GM18507 (cell line): ENCODE results near the gene INPP1.
"Not testable (repeated sequence)": the region's sequence is repeated elsewhere in the genome, so short reads cannot be mapped to it uniquely, and the experiment has no call there.

ENCODE experiments used
- DNase-seq: peaks from one replicate; pipeline ENCODE4 v3.0.0; 2011; ENCODE audit warnings: low read depth; ENCODE audit not compliant: insufficient read length; ENCODE audit errors: extremely low spot score
- FAIRE-seq: peaks from 2 replicates; lab custom pipeline; 2011; peaks lifted over from hg19 to GRCh38; lab: Jason Lieb, UNC

Gene INPP1, protein sequence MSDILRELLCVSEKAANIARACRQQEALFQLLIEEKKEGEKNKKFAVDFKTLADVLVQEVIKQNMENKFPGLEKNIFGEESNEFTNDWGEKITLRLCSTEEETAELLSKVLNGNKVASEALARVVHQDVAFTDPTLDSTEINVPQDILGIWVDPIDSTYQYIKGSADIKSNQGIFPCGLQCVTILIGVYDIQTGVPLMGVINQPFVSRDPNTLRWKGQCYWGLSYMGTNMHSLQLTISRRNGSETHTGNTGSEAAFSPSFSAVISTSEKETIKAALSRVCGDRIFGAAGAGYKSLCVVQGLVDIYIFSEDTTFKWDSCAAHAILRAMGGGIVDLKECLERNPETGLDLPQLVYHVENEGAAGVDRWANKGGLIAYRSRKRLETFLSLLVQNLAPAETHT

DNA sequence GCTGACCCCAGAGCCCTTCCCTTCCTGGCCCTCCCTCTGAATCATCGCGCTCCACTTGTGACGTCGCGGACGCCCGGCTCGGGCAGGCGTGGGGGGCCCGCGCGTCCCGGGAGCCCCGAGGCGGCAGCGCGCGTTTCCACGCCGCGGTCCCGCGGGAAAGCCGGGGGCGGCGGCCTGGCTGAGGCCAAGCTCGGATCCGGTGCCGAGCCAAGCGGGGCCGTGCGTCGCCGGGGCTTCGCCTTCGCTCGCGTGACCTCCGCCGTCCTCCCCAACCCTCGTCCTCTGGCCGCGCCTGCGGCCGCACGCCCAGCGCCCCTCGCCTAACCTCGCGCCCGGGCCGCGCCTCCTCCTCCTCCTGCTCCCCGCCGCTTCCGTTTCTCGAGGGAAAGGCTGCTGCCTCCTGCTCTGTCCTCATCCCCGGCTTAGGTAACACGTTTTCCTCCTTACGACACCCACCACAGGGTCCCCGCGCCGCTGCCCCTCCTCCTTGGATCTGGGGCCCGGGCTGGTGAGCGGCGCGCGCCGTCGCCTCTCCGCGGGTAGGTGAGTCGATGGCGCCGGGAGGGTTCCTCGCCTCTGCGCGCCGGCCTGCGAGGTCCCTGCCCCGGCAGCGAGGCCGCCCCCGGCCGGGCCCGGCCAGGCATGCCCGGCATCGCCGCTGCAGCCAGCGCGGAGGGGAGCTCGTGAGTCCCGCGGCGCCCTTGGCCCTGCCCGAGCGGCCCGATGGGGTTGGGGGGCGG lies at the start of gene INPP1:
INPP1 (plus strand) TSS at position 54 of the 740 bp plus-strand sequence. CDS start 16,514 bp downstream, outside the sequence.
- peak; percentile 54 for FAIRE-seq
- DNase-seq, result peak; percentile 40

DNA sequence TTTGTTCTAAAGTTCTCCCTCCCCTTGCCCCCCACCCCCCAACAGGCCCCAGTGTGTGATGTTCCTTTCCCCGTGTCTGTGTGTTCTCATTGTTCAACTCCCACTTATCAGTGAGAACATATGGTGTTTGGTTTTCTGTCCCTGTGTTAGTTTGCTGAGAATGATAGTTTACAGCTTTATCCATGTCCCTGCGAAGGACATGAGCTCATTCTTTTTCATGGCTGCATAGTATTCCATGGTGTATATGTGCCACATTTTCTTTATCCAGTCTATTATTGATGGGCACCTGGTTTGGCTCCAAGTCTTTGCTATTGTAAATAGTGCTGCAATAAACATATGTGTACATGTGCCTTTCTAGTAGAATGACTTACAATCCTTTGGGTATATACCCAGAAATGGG lies 45.5 kb upstream of the INPP1 start:
- not testable (repeated sequence) for DNase-seq, FAIRE-seq

DNA sequence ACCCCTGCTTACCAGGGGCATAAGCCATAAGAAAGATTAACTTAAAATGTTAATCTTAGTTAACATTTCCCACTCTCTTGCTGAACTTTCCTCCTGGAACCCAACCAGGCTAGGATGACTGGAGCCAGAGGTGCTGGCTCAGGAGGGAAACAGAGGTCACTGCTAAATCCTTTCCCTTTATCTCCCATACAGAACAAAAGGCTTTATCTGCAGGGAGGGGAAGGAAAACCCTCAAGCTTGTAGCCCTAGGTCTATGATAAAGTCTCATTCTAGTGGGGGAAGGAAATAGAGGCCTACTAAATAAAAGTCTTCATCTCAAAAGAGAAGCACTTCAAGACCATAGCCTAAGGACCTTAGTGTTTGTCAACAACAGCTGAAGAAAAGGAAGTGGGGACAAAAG lies 42.4 kb upstream of the INPP1 start:
- DNase-seq (no peak), FAIRE-seq (no peak)

DNA sequence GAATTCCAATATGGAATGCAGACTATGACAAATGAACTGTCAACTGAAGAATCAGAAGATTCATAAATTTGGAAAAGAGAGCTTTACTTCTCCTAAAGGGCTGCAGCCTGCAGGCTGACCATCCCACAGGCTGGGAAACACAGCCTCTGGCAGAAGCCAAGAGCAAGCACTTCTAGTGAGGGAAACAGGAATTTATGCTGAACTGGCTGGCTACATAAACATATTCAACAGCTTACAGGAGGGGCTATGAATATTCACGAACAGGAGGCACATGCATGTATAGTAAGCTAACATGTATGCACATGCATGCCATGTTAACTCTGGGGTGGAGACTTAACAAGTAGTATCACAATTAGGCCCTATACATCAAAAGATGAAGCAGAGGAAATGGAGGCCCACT lies 41.3 kb upstream of the INPP1 start:
- FAIRE-seq, result no peak
- no peak for DNase-seq

DNA sequence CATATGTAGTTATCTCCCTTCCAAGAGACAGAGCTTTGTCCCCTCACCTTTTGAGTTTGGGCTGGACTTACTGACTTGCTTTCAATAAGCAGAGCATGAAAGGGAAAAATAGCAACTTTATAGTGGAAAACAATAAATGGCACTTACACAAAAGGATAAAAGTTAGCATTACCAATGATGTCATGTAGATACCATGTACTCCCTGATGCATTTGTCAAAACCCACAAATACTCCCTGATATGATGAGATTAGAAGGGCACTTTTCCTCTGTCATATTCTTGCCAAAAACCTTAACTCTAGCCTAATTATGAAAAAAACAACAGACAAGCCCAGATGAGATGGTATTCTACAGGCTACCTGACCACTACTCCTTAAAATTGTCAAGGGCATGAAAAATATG lies 39.7 kb upstream of the INPP1 start:
- FAIRE-seq, result no peak
- no peak for DNase-seq

DNA sequence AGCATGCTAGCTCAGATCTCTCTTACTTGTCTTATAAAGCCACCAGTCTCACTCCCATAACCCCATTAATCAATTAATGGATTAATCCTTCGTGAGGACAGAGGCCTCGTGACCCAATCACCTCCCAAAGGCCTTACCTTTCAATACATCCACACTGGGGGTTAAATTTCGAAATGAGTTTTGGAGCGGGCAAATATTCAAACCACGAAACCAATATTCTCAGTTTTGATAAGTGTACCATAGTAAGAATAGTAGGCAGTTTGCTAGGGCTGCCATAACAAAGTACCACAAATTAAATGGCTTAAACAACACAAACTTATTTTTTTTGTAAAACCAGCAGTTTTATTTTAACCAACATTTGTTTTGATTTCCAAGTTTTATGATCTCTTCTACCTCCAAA lies 39.0 kb upstream of the INPP1 start:
- FAIRE-seq, result peak; percentile 53

DNA sequence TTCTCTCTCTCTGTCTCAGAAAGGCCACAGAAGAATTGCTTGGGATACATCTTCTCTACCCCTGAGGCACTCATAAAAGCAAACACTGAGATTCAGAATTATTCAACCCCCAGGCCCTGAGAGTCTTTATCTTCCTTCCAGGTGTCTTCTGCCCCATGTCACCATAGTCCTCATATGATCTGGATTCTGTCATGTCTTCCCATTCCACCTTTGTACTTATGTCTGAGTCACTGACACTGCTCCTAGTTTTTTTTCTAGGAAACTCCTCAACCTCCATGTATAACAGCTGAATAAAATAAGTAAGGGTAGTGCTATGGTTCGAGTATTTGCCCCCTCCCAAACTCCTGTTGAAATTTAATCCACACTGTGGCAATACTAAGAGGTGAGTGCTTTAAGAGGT lies 35.4 kb upstream of the INPP1 start:
- no peak for FAIRE-seq
- no peak for DNase-seq

More for the DNA sequence above, 39.0 kb upstream of the INPP1 start:
- DNase-seq, result no peak

DNA sequence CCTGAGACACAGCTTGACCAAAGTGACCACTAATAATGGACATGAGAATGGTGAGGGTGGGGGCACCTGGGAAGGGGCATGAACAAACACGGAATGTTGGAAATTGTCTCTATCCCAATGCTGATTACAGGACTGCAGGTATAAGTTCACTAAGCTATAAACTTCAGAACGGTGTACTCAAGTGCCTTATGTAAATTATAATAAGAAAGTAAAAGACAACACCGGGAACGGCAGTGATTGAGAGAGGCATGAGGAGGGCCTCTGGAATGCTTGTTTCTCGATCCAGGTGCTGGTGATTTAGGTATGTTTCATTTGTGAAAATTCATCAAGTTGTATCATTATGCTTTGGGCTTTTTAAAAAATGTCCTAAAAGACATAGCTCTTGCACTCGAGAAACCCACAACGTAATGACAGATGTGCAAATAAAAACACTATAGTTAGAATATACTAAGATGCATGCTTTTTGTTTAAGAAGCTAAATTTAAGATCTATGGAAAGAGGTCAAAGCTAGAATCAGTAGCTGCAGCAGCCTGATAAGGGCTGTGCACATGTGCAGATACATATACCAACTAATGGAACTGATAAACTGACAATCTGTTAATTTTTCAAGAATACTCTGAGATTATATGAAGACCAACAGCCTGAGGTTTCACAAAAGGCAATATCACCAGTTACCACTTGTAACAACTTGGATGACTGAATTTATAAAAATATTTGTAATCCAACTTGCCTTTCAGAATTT lies 31.3 kb upstream of the INPP1 start:
- DNase-seq (no peak), FAIRE-seq (no peak)

DNA sequence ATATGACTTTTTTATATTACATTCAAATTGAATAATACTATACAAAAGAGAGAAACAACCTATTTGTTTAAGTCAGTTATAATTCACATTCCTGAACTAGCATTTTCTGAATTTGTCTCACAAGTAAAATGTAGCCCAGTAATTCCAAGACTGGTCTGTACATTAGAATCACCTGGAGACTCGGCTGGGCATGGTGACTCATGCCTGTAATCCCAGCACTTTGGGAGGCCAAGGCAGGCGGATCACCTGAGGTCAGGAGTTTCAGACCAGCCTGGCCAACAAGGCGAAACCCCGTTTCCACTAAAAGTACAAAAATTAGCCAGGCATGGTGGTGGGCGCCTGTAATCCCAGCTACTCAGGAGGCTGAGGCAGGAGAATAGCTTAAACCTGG lies 30.8 kb upstream of the INPP1 start:
- not testable (repeated sequence) for DNase-seq, FAIRE-seq

DNA sequence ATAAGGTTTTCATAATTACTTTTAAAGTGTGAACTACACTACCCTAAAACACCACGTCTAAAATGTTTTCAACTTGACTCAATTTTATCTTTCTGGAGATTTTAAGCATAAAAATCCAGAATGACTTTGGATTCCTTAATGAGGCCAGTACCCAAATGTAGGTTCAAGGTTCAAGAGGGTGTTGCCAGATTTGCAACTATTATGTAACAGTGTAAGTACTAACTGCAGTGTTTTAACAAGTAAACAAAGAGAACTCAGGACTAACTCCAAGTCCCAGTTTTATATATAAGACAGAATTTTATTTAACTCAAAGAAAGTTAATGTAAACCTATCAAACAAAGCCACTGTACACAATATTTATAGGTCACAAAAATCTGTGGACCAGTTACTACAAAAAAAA lies 29.5 kb upstream of the INPP1 start:
- no peak for DNase-seq
- FAIRE-seq, result no peak

DNA sequence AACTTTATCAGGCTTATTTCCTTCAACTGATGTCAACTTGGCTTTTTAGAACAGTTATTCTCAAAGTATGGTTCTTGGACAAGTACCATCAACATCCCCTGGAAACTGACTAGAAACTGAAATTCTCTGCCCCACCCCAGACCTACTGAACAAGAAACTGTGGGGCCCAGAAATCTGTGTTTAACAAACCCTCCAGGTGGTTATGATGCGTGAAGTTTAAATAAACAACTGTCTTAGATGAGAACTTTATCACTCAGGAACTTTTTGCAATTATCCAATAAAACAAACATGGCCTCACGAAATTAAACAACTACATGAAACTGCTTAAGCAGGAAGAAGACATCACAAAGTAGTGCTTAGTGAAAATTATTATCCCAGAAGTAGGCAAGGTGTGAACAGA lies 28.1 kb upstream of the INPP1 start:
- no peak for DNase-seq
- peak; percentile 5 for FAIRE-seq

DNA sequence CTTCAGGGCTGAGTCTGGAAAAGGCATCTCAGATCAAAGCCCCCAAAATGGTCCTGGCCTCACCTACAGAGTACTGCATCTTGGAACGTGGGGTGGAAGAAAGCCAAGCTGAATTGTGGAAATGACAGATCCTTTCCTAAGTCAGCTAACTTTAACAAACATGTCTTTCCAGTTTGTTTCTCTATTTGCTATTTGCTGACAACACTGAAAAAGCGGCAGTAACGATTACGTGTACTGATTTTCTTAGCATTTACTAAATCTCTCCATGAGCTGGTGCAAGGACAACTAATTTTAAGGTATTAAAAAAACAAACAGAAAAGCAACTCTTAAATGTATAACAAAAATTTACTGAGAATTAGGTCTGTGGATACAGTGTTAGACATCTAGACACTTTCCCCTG lies 24.9 kb upstream of the INPP1 start:
- FAIRE-seq (no peak), DNase-seq (no peak)

DNA sequence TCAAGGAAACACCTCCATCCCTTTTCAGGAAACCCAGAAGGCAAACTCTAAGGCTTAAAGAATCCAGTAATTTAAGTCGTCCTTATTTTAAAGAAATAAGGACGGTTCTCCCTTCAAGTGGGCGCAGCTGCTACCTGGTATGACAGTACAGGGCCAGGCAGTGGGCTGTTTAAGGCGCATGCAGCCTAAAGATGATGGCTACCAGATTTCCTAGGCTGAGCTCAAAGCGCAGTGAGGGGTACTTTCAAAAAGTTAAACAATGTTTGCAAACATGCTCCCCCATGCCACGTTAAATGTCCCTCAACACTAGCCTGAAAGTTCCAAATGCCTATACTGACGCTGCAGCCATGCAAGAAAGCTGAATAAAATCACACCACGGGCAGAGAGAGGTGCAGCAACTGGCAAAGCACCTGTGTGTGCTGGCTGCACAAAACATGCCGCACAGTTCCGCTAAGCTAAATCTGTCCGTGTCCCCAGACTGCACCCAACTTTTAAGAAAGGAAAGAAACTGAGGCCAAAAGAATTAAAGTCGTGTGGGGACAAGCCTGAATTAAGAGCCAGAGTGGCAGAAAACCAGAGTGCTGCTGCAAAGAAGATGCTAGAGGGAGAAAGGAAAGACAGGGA lies 24.3 kb upstream of the INPP1 start:
- FAIRE-seq (peak; percentile 65), DNase-seq (no peak)

DNA sequence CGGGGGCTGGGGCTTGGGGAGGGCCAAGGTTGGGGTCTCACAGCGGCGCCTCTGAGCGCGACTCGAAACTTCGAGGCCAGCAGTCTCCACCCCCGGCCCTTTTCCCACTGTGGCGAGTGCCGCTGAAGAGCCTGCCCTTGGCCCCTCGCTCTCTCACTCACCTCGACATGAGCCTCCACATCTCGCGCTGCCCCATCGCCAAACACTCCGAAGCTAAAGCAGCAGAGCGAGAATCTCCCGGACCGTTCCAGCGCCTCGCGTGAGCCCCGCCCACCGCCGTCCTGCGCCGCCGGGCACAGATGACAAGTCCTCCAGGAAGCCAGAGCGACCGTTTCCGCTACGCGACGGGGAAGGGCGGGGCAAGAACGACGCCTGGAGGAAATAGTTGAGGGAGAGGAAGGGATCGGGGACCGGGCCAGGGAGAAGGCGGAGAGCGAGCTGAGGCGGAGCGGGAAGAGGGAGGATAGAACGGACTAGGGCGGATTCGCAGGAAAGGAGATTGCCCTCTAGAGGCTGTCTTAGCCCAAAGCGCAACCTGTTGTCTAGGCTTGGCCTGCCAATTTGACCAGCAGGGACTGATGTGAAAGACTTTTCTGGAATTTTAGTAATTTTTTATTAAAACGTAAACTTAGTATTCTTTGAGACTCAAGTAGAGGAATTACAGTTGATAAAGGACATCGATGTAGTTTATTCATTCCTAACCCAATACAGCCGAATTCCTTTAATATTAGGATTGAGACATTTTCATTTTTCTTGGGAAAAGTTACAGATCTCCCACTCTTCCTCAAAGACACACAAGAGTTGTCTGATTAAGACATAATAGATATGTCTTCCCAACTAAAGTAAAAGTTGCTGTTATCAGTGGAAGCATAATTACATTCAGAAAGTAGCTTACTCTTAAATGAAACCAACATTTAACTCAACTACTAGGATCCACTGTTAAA lies 23.6 kb upstream of the INPP1 start, which contains the start of gene HIBCH:
HIBCH (minus strand) TSS at position 272 of the 944 bp plus-strand sequence; CDS start at position 196, 76 bp downstream.
- FAIRE-seq (peak; percentile 100), DNase-seq (peak; percentile 71)

DNA sequence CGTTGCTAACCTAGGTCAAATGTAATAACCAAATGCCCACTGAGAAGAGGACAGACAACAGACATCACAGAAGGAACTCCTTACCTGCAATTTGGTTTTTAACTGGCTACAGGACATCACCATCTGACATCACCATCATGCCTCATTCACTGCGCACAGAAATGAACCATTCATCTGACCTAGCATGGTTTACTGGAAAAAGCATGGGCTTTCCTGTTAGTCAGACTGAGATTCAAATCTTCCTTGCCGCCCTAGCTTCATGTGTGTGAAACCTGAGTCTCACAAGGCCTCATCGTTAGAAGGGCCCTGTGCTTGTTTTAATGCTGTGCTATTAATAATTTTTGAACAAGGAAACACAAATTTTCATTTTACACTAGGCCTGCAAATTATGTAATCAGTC lies 22.7 kb upstream of the INPP1 start:
- FAIRE-seq, result no peak
- no peak for DNase-seq

DNA sequence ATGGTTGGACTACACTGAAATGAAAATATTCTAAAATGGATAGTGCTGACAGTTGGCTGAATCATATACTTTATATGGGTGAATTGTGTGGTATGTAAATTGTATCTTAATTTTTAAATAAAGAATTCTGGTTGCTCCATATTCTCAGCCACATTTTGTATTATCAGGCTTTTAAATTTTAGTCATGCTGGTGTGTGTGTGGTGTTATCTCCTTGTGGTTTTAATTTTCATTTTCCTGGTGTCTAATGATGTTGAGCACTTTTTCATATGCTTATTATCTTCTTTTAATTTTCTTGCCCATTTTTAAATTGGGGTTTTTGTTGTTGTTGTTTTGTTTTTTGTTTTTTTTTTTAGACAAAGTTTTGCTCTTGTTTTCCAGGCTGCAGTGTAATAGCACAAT lies 20.0 kb upstream of the INPP1 start:
- DNase-seq (no peak), FAIRE-seq (no peak)

DNA sequence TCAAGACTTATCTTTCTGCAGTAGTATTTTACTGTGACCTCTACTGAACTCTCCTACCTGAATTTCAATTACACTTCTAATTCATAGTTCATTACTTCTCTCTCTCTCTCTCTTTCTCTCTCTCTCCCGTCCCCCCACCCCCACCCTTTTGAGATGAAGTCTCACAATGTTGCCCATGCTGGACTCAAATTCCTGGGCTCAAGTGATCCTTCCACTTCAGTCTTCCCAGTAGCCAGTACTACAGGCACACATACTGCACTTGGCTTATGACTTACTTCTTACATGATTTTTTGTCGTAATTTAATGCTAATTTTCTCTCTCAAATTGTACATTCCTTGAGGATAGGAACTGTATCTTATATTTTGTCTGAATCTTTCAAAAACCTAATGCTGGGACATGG lies 17.8 kb upstream of the INPP1 start:
- no peak for DNase-seq
- no peak for FAIRE-seq

DNA sequence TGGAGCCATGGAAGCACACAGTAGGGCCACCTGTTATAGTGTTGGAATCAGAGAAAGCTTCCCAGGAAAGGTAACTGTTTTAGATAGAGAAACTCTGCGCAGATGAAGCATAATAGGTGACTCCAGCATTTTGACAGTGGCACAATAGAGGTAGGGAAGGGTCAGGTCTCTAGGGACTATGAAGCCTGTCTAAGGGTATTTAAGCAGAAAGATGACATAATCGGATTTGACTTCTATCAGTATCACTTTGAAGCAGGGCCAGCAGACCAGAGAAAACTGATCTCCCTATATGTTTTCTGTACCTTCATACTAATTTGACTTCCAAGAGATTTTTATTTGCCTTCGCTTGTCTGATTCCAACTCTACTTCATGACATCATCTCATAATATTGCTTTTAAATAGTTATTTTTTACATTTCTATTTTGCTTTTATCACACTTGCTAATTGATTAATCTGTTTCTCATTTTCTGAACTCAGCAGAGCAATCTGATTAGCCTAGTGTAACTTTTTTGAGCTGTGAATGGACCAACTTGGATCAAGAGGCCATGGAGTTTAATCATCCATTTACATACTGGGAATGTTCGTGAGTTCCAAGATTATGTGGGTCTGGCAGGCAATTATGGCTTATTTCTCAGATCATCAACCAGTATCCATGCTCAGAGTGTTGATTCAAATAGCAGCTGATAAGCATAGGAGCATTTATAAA lies 15.4 kb upstream of the INPP1 start:
- no peak for DNase-seq
- FAIRE-seq, result no peak
